Stimulated activated naive B cell treated with anti-CD40 and anti-IgM and Interleukin-4, amounts not matched to agents 10 μg/mL and 1 μg/mL and 100 μg/mL, for 72 hours (primary cell): ENCODE results near the gene RXFP4.
"Not testable (repeated sequence)": the region's sequence is repeated elsewhere in the genome, so short reads cannot be mapped to it uniquely, and the experiment has no call there.

Experiments used
- ATAC-seq, 2 donors: fragments of 150-1000 bp; cut with Tn5 transposase; replicated peaks; 2 replicates each; pipeline ENCODE4 v1.10.0; 2021; ENCODE audit warnings: moderate library complexity in 1 of 2
- DNase-seq: peaks from one replicate; pipeline ENCODE4 v3.0.0; 2021
- H3K27ac Mint-ChIP-seq: one replicate; pipeline ENCODE4 v1.8.0; 2022; ENCODE audit warnings: mild to moderate bottlenecking, mixed read lengths
- H3K27me3 Mint-ChIP-seq, 2 donors: one replicate each; pipeline ENCODE4 v1.8.0; 2022; ENCODE audit warnings: mixed read lengths in 2 of 2
- H3K36me3 Mint-ChIP-seq, 2 donors: one replicate each; pipeline ENCODE4 v1.8.0; 2022; ENCODE audit warnings: mixed read lengths in 2 of 2, mild to moderate bottlenecking in 1 of 2
- H3K4me1 Mint-ChIP-seq, 2 donors: one replicate each; pipeline ENCODE4 v1.8.0; 2022; ENCODE audit warnings: mixed read lengths in 2 of 2, mild to moderate bottlenecking in 1 of 2
- H3K4me3 Mint-ChIP-seq, 2 donors: one replicate each; pipeline ENCODE4 v1.8.0; 2022; ENCODE audit warnings: mild to moderate bottlenecking in 2 of 2, mixed read lengths in 2 of 2, moderate library complexity in 1 of 2
- H3K9me3 Mint-ChIP-seq, 2 donors: one replicate each; pipeline ENCODE4 v1.8.0; 2022; ENCODE audit warnings: mixed read lengths in 2 of 2, mild to moderate bottlenecking in 1 of 2

The RXFP4 gene

DNA sequence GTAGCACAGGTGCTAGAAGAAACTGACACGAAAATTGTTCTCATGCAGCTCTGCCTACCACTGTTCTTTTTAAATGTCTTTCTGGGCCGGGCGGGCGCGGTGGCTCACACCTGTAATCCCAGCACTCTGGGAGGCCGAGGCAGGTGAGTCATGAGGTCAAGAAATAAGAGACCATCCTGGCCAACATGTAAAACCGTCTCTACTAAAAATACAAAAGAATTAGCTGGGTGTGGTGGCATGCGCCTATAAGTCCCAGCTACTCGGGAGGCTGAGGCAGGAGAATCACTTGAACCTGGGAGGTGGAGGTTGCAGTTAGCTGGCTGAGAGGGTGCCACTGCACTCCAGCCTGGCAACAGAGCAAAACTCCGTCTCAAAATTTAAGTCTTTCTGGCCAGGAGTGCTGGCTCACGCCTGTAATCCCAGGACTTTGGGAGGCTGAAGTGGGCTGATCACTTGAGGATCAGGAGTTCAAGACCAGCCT is 29.3 kb upstream of the RXFP4 start:
- Mint-ChIP-seq H3K27ac (no peak overlapping the region), H3K4me1 (peaks cover 10 to 31% of the 10 kb centered on the region in 2 donors), H3K27me3 (no peaks in the 10 kb centered on the region), H3K36me3 (peaks cover 30 to 46% of the 10 kb centered on the region in 2 donors), H3K4me3 (peak overlapping the region in 1 of 2 donors; percentile 13), H3K9me3 (no peaks in the 10 kb centered on the region)
- ATAC-seq: no peak
- no peak for DNase-seq

DNA sequence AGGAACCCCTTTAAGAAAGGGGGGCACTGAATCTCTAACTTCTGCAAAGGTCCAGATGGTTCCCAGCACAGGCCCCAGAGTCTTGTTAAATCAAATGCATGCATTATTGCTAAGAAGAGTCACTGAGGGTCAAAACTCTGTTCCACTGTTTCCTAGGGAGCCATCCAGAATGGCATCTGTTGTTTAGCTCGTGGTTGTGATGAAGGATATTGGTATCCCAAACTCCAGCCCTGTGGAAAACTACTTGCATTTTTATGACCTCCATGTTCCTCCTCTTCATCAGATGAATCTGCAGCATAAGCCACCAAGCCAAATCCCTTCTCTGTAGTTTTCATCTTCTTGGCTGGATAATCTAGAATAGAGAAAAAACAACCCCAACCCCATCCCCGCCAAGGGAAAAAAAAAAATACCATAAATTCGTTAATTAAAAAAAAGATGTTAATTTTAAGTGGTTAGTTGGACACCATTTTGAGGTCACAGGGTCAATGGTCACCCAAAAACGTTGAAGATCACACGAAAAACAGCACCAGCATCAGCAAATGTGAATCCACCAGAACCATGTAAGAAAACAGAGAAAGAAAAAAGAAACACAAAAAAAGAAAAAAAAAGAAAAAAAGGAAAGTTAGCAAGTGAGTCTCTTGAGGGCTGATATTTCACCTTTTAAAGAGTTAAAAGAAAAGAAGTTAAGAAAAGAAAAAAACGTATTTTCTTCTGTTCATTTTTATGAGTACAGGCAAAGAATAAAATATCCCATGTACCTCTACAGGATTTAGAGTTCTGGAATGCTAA is 27.3 kb upstream of the RXFP4 start:
- Mint-ChIP-seq H3K27me3 (no peaks in the 10 kb centered on the region), H3K9me3 (no peaks in the 10 kb centered on the region), H3K27ac (no peak overlapping the region), H3K4me3 (no peak overlapping the region), H3K36me3 (peaks cover 37 to 43% of the 10 kb centered on the region in 2 donors), H3K4me1 (peaks cover 10 to 33% of the 10 kb centered on the region in 2 donors)
- DNase-seq (no peak), ATAC-seq (no peak)

DNA sequence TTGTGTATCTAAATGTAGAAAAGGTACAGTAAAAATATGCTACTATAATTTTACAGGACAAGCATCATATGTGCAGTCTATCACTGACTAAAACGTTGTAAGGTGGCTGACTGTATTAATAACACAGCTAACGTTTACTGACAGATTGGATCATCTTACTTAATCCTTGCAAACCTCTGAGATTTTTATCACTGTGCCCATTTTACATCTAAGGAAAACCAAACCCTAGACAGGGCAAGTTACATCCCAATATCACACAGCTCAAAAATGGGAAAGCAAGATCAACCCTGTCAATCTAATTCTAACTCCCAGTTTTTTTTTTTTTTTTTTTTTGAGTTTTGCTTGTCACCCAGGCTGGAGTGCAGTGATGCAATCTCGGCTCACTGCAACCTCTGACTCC is 22.8 kb upstream of the RXFP4 start:
- Mint-ChIP-seq H3K27me3 (no peaks in the 10 kb centered on the region), H3K4me1 (peaks cover 2 to 11% of the 10 kb centered on the region in 2 donors), H3K27ac (no peak overlapping the region), H3K36me3 (peaks cover 36 to 38% of the 10 kb centered on the region in 2 donors), H3K9me3 (no peaks in the 10 kb centered on the region), H3K4me3 (no peak overlapping the region)
- DNase-seq (no peak), ATAC-seq (no peak)

DNA sequence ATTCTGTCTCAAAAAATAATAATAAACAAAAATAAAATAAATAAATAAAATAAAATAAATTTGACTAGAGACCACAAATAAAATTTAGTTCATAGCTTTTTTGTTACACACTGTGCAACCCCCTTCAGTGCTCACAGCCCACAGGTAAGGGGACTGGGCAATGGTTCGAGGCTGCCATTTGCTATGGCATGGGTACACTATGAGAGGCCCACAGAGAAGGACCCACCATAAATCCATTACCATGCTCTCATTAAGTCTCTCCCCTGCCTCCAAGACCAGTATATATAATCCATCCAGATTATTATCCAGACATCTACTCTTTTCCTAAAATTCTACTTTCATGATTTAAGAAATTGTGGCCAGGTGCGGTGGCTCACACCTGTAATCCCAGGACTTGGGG is 21.6 kb upstream of the RXFP4 start:
- H3K27ac Mint-ChIP-seq: no peak overlapping the region
- H3K4me3 Mint-ChIP-seq: no peak overlapping the region
- ATAC-seq (no peak), DNase-seq (no peak)
- peaks cover 2 to 11% of the 10 kb centered on the region in 2 donors for H3K4me1 Mint-ChIP-seq
- peaks cover 31 to 36% of the 10 kb centered on the region in 2 donors for H3K36me3 Mint-ChIP-seq
- no peaks in the 10 kb centered on the region for H3K9me3 Mint-ChIP-seq
- no peaks in the 10 kb centered on the region for H3K27me3 Mint-ChIP-seq

DNA sequence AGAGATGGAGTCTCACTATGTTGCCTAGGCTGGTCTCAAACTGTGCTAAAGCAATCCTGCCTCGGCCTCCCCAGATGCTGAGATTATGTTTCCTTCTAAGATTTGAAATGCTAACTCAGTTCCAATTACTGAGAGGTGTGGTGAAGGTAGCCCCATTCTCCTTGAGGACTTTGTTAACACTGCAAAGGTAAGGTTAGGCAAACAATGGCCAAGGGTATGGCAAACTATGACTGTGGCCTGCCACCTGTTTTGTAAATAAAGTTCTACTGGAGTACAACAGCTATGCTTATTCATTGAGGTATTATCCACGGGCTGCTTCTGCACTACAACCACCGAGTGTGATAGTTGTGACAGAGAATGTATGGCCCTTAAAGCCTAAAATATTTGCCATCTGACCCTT is 20.7 kb upstream of the RXFP4 start:
- peaks cover 36 to 37% of the 10 kb centered on the region in 2 donors for H3K36me3 Mint-ChIP-seq
- H3K4me1 Mint-ChIP-seq: peaks cover 4 to 11% of the 10 kb centered on the region in 2 donors
- DNase-seq (no peak), ATAC-seq (no peak)
- no peaks in the 10 kb centered on the region for H3K27me3 Mint-ChIP-seq
- H3K27ac Mint-ChIP-seq: no peak overlapping the region
- H3K4me3 Mint-ChIP-seq: no peak overlapping the region
- no peaks in the 10 kb centered on the region for H3K9me3 Mint-ChIP-seq

DNA sequence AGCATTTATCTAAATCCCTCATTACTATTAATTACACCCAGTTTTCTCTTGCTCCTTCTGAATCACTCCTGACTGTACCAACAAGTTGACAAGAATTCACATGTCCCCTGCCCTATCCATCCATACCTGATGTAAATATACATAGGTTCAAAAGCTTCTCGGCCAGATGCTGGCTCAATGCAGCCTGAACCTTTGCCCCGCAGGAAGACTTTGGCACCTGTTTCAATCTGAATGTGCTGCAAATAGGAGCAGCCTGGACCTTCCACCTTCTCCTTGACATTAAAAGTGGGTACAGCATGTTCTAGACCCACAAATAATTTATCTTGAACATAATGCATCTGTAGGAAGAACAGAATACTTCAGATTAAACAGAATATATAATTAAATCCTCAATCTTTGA is 15.9 kb upstream of the RXFP4 start:
- H3K27me3 Mint-ChIP-seq: no peaks in the 10 kb centered on the region
- peaks cover 7 to 19% of the 10 kb centered on the region in 2 donors for H3K4me1 Mint-ChIP-seq
- DNase-seq (no peak), ATAC-seq (no peak)
- H3K27ac Mint-ChIP-seq: no peak overlapping the region
- no peak overlapping the region for H3K4me3 Mint-ChIP-seq
- H3K36me3 Mint-ChIP-seq: peaks cover 34 to 48% of the 10 kb centered on the region in 2 donors
- H3K9me3 Mint-ChIP-seq: no peaks in the 10 kb centered on the region

DNA sequence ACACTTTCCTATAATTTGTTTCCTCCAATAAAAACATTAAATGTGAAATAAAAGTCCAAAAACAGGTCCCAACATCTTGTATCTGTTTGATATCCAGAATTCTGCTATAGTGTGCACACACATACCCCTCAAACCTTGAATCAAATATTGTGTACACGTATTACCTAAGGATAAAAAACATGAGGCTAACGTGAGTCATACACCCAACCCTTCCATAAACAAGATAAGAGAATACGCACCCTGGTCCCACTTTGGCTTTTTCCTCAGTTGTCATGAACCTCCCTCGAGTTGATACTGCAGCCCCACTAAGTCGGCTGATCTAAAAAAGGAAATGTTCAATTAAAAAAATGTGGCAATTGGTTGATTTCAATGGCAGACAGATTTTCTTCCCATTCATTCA is 12.4 kb upstream of the RXFP4 start:
- Mint-ChIP-seq H3K27me3 (no peaks in the 10 kb centered on the region), H3K9me3 (no peaks in the 10 kb centered on the region), H3K27ac (no peak overlapping the region), H3K36me3 (peaks cover 29 to 40% of the 10 kb centered on the region in 2 donors), H3K4me3 (no peak overlapping the region), H3K4me1 (peaks cover 6 to 35% of the 10 kb centered on the region in 2 donors)
- DNase-seq (no peak), ATAC-seq (no peak)

DNA sequence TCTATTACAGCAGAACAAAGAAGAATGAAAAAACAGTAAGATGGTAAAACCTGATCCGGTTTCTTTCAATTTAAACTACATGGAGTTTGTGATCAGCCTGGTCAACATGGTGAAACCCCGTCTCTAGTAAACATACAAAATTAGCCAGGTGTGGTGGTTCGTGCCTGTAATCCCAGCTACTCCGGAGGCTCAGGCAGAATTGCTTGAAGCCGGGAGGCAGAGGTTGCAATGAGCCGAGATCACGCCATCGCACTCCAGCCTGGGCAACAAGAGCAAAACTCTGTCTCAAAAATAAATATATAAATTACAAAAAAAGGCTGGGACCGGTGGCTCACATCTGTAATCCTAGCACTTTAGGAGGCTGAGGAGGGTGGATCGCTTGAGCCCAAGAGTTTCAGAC is 10.7 kb upstream of the RXFP4 start:
- H3K36me3 Mint-ChIP-seq: peaks cover 26 to 36% of the 10 kb centered on the region in 2 donors
- not testable (repeated sequence) for ATAC-seq, DNase-seq, H3K9me3 Mint-ChIP-seq, H3K27me3 Mint-ChIP-seq
- H3K4me3 Mint-ChIP-seq: peak overlapping the region; percentile 79 to 85
- peak overlapping the region; percentile 85 for H3K27ac Mint-ChIP-seq
- peaks cover 5 to 35% of the 10 kb centered on the region in 2 donors for H3K4me1 Mint-ChIP-seq

DNA sequence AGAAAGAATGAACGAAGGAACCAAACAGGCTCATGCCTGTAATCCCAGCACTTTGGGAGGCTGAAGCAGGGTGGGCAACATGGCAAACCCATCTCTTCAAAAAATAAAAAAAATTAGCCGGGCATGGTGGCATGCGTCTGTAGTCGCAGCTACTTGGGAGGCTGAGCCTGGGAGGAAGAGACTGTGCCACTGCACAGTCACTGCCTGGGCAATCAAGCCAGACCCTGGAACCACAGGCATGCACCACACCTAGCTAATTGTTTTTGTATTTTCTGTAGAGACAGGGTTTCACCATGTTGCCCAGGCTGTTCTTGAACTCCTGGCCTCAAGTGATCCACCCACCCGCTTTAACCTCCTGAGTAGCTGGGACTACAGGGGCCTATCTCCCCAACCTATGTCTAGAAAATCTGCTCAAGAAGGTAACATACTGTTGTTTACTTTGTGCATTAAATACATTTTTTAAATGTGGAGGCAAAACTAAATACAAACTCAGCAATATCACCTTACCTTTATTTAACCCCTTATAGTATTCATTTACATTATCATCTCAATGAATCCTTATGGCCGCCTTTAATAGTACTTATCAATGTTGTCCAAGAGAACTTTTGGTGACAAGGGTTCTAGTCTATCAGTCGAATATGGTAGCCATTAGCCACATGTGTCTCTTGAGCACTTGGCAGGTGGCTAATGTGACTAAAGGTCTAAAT is 10.0 kb upstream of the RXFP4 start:
- no peaks in the 10 kb centered on the region for H3K27me3 Mint-ChIP-seq
- peak overlapping the region; percentile 85 for H3K27ac Mint-ChIP-seq
- no peaks in the 10 kb centered on the region for H3K9me3 Mint-ChIP-seq

DNA sequence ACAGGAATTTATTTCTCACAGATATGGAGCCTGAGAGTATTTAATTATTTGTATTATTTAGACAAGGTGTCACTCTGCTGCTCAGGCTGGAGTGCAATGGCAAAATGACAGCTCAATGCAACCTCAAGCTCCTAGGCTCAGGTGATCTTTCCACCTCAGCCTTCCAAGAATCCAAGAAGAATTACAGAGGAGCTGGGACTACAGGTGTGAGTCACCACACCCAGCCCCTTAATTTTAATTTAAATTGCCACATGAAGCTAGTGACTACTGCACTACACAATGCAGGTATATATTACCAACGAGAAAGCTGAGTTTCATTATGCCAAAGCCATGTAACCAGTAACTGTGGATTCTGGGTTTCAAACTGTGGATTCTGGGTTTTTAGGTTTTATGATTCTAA is 9.4 kb upstream of the RXFP4 start:
- ATAC-seq (no peak), DNase-seq (no peak)
- peaks cover 17 to 24% of the 10 kb centered on the region in 2 donors for H3K36me3 Mint-ChIP-seq
- no peaks in the 10 kb centered on the region for H3K27me3 Mint-ChIP-seq
- peaks cover 5 to 35% of the 10 kb centered on the region in 2 donors for H3K4me1 Mint-ChIP-seq
- no peak overlapping the region for H3K27ac Mint-ChIP-seq
- no peak overlapping the region for H3K4me3 Mint-ChIP-seq
- H3K9me3 Mint-ChIP-seq: no peaks in the 10 kb centered on the region

More for the DNA sequence above, 10.0 kb upstream of the RXFP4 start:
- H3K36me3 Mint-ChIP-seq: peaks cover 23 to 29% of the 10 kb centered on the region in 2 donors
- peak overlapping the region; percentile 79 to 85 for H3K4me3 Mint-ChIP-seq
- no peak for DNase-seq
- ATAC-seq: no peak
- H3K4me1 Mint-ChIP-seq: peaks cover 5 to 35% of the 10 kb centered on the region in 2 donors

DNA sequence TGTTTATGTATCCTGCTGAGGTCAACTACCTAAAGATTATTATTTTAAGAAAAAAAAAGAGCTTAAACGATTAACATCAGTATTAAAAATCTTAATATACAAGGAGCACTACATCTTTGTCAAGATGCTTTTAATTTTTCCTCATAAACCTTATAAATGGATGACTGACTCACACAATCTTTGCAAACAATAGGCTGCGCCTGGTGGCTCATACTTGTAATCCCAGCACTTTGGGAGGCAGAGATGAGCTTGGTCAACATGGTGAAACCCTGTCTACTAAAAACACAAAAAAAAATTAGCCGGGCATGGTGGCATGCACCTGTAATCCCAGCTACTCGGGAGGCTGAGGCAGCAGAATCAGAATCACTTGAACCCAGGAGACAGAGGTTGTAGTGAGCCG is 9.0 kb upstream of the RXFP4 start:
- peaks cover 5 to 35% of the 10 kb centered on the region in 2 donors for H3K4me1 Mint-ChIP-seq
- no peak overlapping the region for H3K4me3 Mint-ChIP-seq
- no peaks in the 10 kb centered on the region for H3K27me3 Mint-ChIP-seq
- DNase-seq: no peak
- H3K36me3 Mint-ChIP-seq: peaks cover 16 to 23% of the 10 kb centered on the region in 2 donors
- ATAC-seq: no peak
- no peak overlapping the region for H3K27ac Mint-ChIP-seq
- H3K9me3 Mint-ChIP-seq: no peaks in the 10 kb centered on the region

DNA sequence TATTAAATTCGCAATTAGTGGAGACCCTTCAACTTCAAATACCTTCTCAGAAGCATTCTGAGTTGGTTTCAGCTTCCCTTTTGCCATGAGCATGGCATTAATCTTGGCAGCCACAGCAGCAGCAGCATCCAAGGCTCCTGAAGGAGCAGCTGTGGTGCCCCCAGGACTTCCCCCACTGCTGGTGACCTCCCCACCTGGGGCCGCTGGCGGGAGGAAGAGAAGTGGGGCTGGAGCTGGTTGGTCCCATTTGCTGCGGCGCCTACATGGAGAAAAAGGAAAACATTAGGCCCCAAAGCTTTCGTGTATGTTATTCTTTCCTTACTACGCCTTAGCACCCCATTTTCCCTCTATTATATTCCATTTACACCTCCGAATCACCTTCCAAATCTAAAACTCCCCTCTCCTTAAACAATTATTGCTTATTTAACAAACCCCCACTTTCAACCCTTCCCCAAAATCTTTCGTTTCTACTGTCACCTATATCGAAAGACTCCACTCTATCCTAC is 7.8 kb upstream of the RXFP4 start:
- Mint-ChIP-seq H3K4me3 (no peak overlapping the region), H3K36me3 (peaks cover 16 to 19% of the 10 kb centered on the region in 2 donors), H3K4me1 (peaks cover 8 to 44% of the 10 kb centered on the region in 2 donors), H3K27ac (no peak overlapping the region), H3K9me3 (no peaks in the 10 kb centered on the region), H3K27me3 (no peaks in the 10 kb centered on the region)
- no peak for ATAC-seq
- DNase-seq: no peak

DNA sequence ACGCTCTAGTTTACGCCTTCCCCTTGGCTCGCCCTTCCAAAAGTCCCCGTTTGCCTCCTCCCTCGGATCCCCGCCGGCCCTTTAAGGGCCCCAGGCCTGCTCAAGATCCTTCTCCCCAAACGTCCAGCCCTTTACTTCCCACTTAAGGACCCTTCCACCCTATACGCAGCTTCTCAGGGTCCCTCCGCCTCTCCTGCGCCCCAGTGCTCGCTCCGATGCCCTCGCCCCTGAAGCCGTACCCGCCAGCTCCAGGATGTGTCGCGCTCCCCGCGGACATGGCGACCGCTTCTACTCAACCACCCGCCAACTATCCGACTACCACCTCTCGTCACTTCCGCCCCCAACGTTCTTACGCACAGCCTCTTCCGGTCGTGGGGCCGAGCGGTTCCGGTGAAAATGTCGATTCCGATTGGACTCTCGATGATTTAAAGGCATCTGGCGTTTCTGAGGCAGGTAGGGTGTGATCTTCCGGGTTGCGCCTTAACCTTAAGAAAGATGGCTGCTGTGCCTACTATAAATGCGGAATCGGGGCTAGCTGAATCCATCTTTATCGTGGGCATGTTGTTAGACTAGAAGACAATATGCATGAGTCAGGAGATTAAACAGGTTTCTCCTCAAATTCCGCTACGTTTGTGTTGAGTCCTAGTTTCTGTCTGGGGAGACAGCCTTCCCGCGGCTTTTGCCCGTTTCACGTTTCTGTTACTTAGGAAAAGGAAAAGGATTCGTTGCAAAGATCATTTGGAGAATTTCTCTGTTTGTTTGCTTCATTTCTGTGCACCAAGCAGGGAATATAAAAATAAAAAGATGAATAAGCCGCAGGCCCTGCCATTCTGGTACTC is 7.1 kb upstream of the RXFP4 start, which contains the start of gene KHDC4:
TSS of gene KHDC4 (minus strand) at position 317 of the 839 bp plus-strand sequence. CDS start at position 277, 40 bp downstream.
- H3K4me1 Mint-ChIP-seq: peaks cover 8 to 45% of the 10 kb centered on the region in 2 donors
- H3K9me3 Mint-ChIP-seq: no peaks in the 10 kb centered on the region
- peak within 1 kb of the TSS in 1 of 2 donors; percentile 65 for H3K4me3 Mint-ChIP-seq
- H3K27ac Mint-ChIP-seq: no peak within 1 kb of the TSS
- ATAC-seq: peak; percentile 94 to 96
- DNase-seq: peak; percentile 94
- no peaks in the 10 kb centered on the region for H3K27me3 Mint-ChIP-seq
- peaks cover 13 to 14% of the 10 kb centered on the region in 2 donors for H3K36me3 Mint-ChIP-seq
